Keratinocyte (primary cell): ENCODE measurements around the gene SLC22A14. TPM values are rescaled to one million over a fixed set of nuclear protein-coding genes. Genes with fewer than 3 reads are reported as not detected.

Source experiments
- DNase-seq: peaks from one replicate; pipeline ENCODE4 v3.0.0-alpha.2; 2011; ENCODE audit warnings: low read depth, missing footprints, low spot score
- FAIRE-seq: peaks from 2 replicates; lab custom pipeline; 2011; peaks lifted over from hg19 to GRCh38; lab: Jason Lieb, UNC
- H2AFZ ChIP-seq: 2 replicates; pipeline ENCODE4 v1.6.0; 2012; ENCODE audit warnings: low read length, control low read depth, inconsistent platforms; ENCODE audit not compliant: control insufficient read depth
- H3K27ac ChIP-seq: 2 replicates; pipeline ENCODE4 v1.5.1; 2011; ENCODE audit warnings: low read length; ENCODE audit not compliant: control insufficient read depth, insufficient read depth
- H3K27me3 ChIP-seq: 3 replicates; pipeline ENCODE4 v1.6.0; 2011; ENCODE audit warnings: low read length; ENCODE audit not compliant: control insufficient read depth, insufficient read depth; ENCODE audit errors: extremely low read depth
- H3K36me3 ChIP-seq, 2 experiments: 2 replicates in 1 of 2; 3 replicates in 1 of 2; pipeline ENCODE4 v1.5.1; 2011; ENCODE audit warnings: low read length in 2 of 2, mild to moderate bottlenecking in 1 of 2; ENCODE audit not compliant: control insufficient read depth in 2 of 2, insufficient read depth in 2 of 2; ENCODE audit errors: extremely low read depth in 1 of 2
- H3K4me1 ChIP-seq: 3 replicates; pipeline ENCODE4 v1.5.1; 2011; ENCODE audit warnings: low read length; ENCODE audit not compliant: control insufficient read depth, insufficient read depth; ENCODE audit errors: extremely low read depth
- H3K4me2 ChIP-seq: 3 replicates; pipeline ENCODE4 v1.6.0; 2011; ENCODE audit warnings: low read depth, low read length; ENCODE audit not compliant: control insufficient read depth, insufficient read depth; ENCODE audit errors: extremely low read depth
- H3K4me3 ChIP-seq, 3 experiments: fragments of 200-600 bp in 1 of 3; sonication (generic) in 1 of 3; 2 replicates in 2 of 3; 3 replicates in 1 of 3; pipeline ENCODE4 v1.5.1; 2011 to 2016; ENCODE audit warnings: low read length in 3 of 3, mild to moderate bottlenecking in 3 of 3, control low read depth in 2 of 3, inconsistent platforms in 1 of 3, low read depth in 1 of 3, mixed read lengths in 1 of 3, mixed run types in 1 of 3, moderate library complexity in 1 of 3; ENCODE audit not compliant: control insufficient read depth in 2 of 3, insufficient read depth in 2 of 3; ENCODE audit errors: extremely low read depth in 1 of 3
- H3K79me2 ChIP-seq: 2 replicates; pipeline ENCODE4 v1.6.0; 2012; ENCODE audit warnings: low read length; ENCODE audit not compliant: control insufficient read depth, insufficient read depth
- H3K9ac ChIP-seq: 3 replicates; pipeline ENCODE4 v1.6.0; 2011; ENCODE audit warnings: low read length; ENCODE audit not compliant: control insufficient read depth, insufficient read depth; ENCODE audit errors: extremely low read depth
- H3K9me1 ChIP-seq: 3 replicates; pipeline ENCODE4 v1.6.0; 2011; ENCODE audit warnings: low read length; ENCODE audit not compliant: control insufficient read depth, insufficient read depth; ENCODE audit errors: extremely low read depth
- H3K9me3 ChIP-seq: 2 replicates; pipeline ENCODE4 v1.5.1; 2012; ENCODE audit warnings: low read depth, low read length; ENCODE audit not compliant: control insufficient read depth
- H4K20me1 ChIP-seq: 3 replicates; pipeline ENCODE4 v1.6.0; 2011; ENCODE audit warnings: low read length; ENCODE audit not compliant: control insufficient read depth, insufficient read depth; ENCODE audit errors: extremely low read depth
- CTCF ChIP-seq, 3 experiments: IDR thresholded peaks in 1 of 3; conservative IDR thresholded peaks in 1 of 3; optimal IDR thresholded peaks in 1 of 3; 2 replicates in 2 of 3; 3 replicates in 1 of 3; pipeline versions ENCODE3 to v1.5.1; 2011; ENCODE audit warnings: low read length in 3 of 3, mild to moderate bottlenecking in 3 of 3, moderate library complexity in 2 of 3, control low read depth in 1 of 3, inconsistent platforms in 1 of 3; ENCODE audit not compliant: insufficient read depth in 2 of 3; ENCODE audit errors: extremely low read depth in 1 of 3
- EZH2 ChIP-seq: IDR thresholded peaks from one replicate; pipeline ENCODE4 v1.6.1; 2012; ENCODE audit warnings: inconsistent platforms, mild to moderate bottlenecking, low read length, moderate library complexity
- dilution Hi-C: fragments of 300-500 bp; cut with MboI; formaldehyde crosslinking; loops from one replicate; pipeline ENCODE4 v1.7.0; 2020; ENCODE audit warnings: low sequenced_read_pairs; ENCODE audit not compliant: extremely low pct_ligation_motif_present
- polyA plus RNA-seq, 5 experiments: library from polyadenylated mRNA; depleted of rRNA in 3 of 5; stranded (reverse) in 3 of 5; stranded (forward) in 1 of 5; unstranded in 1 of 5; fragments of >200 nt; gene quantifications; 1 replicate in 1 of 5; 2 replicates in 3 of 5; 3 replicates in 1 of 5; pipeline versions ENCODE4 v1.2.1 to v1.2.3, GENCODE V29; 2011 to 2012; ENCODE audit warnings: missing spikeins in 2 of 5, low read depth in 1 of 5, low replicate concordance in 1 of 5

The SLC22A14 gene
- polyA plus RNA-seq, 1 donor (not counting 4 experiments of a cell fraction or from before 2014, with no cell fraction given): 0.20 TPM

DNA sequence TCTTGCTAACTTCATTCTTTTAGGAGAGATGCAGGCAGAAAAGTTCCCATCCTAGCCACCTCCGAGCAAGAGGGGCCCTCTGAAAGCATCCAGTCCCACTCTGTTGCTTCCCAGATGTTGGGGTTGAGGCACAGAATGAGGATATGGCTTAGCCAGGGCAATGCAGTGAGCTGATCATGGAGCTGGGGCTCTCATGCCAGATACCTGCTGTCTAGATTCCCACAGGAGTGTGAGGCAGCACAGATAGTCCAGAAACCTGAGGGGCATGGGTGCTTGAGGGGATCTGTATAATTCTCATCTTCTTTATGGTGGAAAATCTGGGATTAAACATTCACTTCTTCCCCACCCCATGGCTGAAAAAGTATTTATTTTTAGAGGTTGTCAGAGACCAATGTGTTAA, 15.3 kb upstream of the SLC22A14 start:
- Histone ChIP-seq H3K4me1 (no peaks in the 10 kb centered on the region), H3K27me3 (no peaks in the 10 kb centered on the region), H3K4me3 (no peak overlapping the region), H3K9me1 (no peaks in the 10 kb centered on the region), H3K27ac (no peak overlapping the region), H3K9ac (no peak overlapping the region), H3K4me2 (no peak overlapping the region), H3K79me2 (no peaks in the 10 kb centered on the region), H3K9me3 (no peaks in the 10 kb centered on the region), H2AFZ (no peak overlapping the region), H3K36me3 (peaks cover under 1 to 9% of the 10 kb centered on the region in 2 experiments), H4K20me1 (no peaks in the 10 kb centered on the region)
- no peak for DNase-seq
- TF ChIP-seq EZH2 (no peak), CTCF (optimal IDR thresholded peaks at IDR 0.05 in 1 of 3, IDR thresholded peaks at IDR 0.05 in 1 of 3, conservative IDR thresholded peaks at IDR 0.05 in 1 of 3; ENCODE audit: extremely low read depth in 1 of 3, insufficient read depth in 2 of 3, low read length in 3 of 3) (no peak)
- FAIRE-seq: no peak
- dilution Hi-C loops: no loop called here

DNA sequence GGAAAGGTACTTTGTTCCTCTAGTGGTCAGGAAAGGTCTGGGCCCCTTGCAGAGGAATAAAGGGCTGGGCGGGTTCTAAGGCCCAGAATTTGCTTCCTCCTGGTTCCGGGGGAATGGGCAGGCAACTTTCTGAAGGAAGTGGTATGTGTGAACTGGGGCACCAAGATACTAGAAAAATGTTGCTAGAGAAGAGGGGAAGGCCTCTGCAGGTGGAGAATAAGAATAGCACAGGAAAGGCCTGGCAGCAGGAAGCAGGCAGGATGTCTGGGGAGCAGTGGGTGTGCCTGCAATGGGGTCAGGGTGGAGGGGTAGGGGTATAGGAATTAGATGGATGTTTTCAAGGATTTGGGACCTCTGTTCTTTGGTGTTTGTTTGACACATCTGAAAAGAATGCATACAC, 14.4 kb upstream of the SLC22A14 start:
- no peaks in the 10 kb centered on the region for H3K9me1 ChIP-seq
- no peak overlapping the region for H2AFZ ChIP-seq
- H3K4me1 ChIP-seq: no peaks in the 10 kb centered on the region
- H3K27ac ChIP-seq: no peak overlapping the region
- TF ChIP-seq CTCF (optimal IDR thresholded peaks at IDR 0.05 in 1 of 3, IDR thresholded peaks at IDR 0.05 in 1 of 3, conservative IDR thresholded peaks at IDR 0.05 in 1 of 3; ENCODE audit: extremely low read depth in 1 of 3, insufficient read depth in 2 of 3, low read length in 3 of 3): no peak
- TF ChIP-seq EZH2: no peak
- H3K4me2 ChIP-seq: no peak overlapping the region
- dilution Hi-C loops: no loop called here
- H3K9me3 ChIP-seq: no peaks in the 10 kb centered on the region
- H3K36me3 ChIP-seq: peaks cover 3 to 6% of the 10 kb centered on the region in 2 experiments
- DNase-seq: no peak
- no peaks in the 10 kb centered on the region for H3K27me3 ChIP-seq
- H3K9ac ChIP-seq: no peak overlapping the region
- no peaks in the 10 kb centered on the region for H4K20me1 ChIP-seq
- H3K79me2 ChIP-seq: no peaks in the 10 kb centered on the region
- H3K4me3 ChIP-seq: no peak overlapping the region
- no peak for FAIRE-seq
